Thyroid gland (tissue), 4 donors: ENCODE results near the gene TIMM8A.
"Not testable (repeated sequence)": the region's sequence is repeated elsewhere in the genome, so short reads cannot be mapped to it uniquely, and the experiment has no call there.

Experiments
- POLR2A ChIP-seq, 2 donors: fragments of 450-650 bp; IDR thresholded peaks; one replicate each; pipeline ENCODE4 v1.6.1; 2017; ENCODE audit warnings: antibody characterized with exemption in 2 of 2, mild to moderate bottlenecking in 2 of 2, moderate library complexity in 1 of 2
- TF ChIP-seq, protein P1 (sequence below), 6 experiments: fragments of 200-600 bp in 3 of 6; fragments of 450-650 bp in 3 of 6; sonication (generic) in 3 of 6; IDR thresholded peaks; one replicate each; pipeline ENCODE4 v1.5.1; 2016 to 2019; ENCODE audit warnings: antibody characterized with exemption in 6 of 6, mild to moderate bottlenecking in 2 of 6, inconsistent platforms in 1 of 6, moderate library complexity in 1 of 6

DNA sequence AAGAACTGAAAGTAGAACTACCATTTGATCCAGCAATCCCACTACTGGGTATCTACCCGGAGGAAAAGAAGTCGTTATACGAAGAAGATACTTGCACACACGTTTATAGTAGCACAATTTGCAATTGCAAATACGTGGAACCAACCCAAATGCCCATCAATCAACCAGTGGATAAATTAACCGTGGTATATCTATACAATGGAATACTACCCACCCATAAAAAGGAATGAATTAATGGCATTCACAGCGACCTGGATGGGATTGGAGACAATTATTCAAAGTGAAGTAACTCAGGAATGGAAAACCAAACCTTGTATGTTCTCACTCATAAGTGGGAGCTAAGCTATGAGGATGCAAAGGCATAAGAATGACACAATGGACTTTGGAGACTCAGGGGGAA lies 14.2 kb downstream of the TIMM8A start:
- not testable (repeated sequence) for TF ChIP-seq POLR2A (IDR thresholded peaks at IDR 0.05)
- TF ChIP-seq, protein P1, sequence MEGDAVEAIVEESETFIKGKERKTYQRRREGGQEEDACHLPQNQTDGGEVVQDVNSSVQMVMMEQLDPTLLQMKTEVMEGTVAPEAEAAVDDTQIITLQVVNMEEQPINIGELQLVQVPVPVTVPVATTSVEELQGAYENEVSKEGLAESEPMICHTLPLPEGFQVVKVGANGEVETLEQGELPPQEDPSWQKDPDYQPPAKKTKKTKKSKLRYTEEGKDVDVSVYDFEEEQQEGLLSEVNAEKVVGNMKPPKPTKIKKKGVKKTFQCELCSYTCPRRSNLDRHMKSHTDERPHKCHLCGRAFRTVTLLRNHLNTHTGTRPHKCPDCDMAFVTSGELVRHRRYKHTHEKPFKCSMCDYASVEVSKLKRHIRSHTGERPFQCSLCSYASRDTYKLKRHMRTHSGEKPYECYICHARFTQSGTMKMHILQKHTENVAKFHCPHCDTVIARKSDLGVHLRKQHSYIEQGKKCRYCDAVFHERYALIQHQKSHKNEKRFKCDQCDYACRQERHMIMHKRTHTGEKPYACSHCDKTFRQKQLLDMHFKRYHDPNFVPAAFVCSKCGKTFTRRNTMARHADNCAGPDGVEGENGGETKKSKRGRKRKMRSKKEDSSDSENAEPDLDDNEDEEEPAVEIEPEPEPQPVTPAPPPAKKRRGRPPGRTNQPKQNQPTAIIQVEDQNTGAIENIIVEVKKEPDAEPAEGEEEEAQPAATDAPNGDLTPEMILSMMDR (IDR thresholded peaks at IDR 0.05): not testable (repeated sequence)
